HG03571 (cell line): ENCODE results near the gene CLDN14.

Experiments used
- ATAC-seq: cut with Tn5 transposase; IDR thresholded peaks from one replicate; pipeline ENCODE4 v1.9.1; 2021; ENCODE audit not compliant: unreplicated experiment

CLDN14 gene

GRCh38 chr21:36436829-36437744 is 42.8 kb downstream of the CLDN14 start:
- ATAC-seq = no peak

GRCh38 chr21:36434144-36434543 is 45.8 kb downstream of the CLDN14 start:
- no peak for ATAC-seq

GRCh38 chr21:36433059-36433709 is 46.7 kb downstream of the CLDN14 start:
- no peak for ATAC-seq

GRCh38 chr21:36431252-36431651 is 48.7 kb downstream of the CLDN14 start:
- ATAC-seq = no peak

GRCh38 chr21:36430841-36431240 is 49.1 kb downstream of the CLDN14 start:
- ATAC-seq = no peak

- ATAC-seq = peak; percentile 77
Observed at GRCh38 chr21:36429947-36430546, 49.9 kb downstream of the CLDN14 start.

- no peak for ATAC-seq
Observed at GRCh38 chr21:36428761-36429432, 51.0 kb downstream of the CLDN14 start.

GRCh38 chr21:36427502-36427901 is 52.4 kb downstream of the CLDN14 start:
- no peak for ATAC-seq

- ATAC-seq = no peak
Observed at GRCh38 chr21:36425286-36425685, 54.6 kb downstream of the CLDN14 start.

- ATAC-seq = no peak
Observed at GRCh38 chr21:36424592-36424991, 55.3 kb downstream of the CLDN14 start.

- ATAC-seq = no peak
Observed at GRCh38 chr21:36423771-36424433, 56.0 kb downstream of the CLDN14 start.

- no peak for ATAC-seq
Observed at GRCh38 chr21:36422279-36423098, 57.4 kb downstream of the CLDN14 start.

GRCh38 chr21:36420571-36421339 is 59.2 kb downstream of the CLDN14 start:
- no peak for ATAC-seq

- ATAC-seq = no peak
Observed at GRCh38 chr21:36419996-36420395, 59.9 kb downstream of the CLDN14 start.

GRCh38 chr21:36419241-36419640 is 60.7 kb downstream of the CLDN14 start:
- no peak for ATAC-seq

- ATAC-seq = no peak
Observed at GRCh38 chr21:36415375-36415774, 64.5 kb downstream of the CLDN14 start.

- no peak for ATAC-seq
Observed at GRCh38 chr21:36412916-36413315, 67.0 kb downstream of the CLDN14 start.

GRCh38 chr21:36411301-36411700 is 68.6 kb downstream of the CLDN14 start:
- no peak for ATAC-seq
